Mucosa of stomach (tissue), 1 donor: ENCODE data around the gene TECPR1.

Experiments used
- H3K27me3 ChIP-seq: one replicate; pipeline ENCODE4 v1.7.0; 2013; ENCODE audit warnings: mild to moderate bottlenecking, low read length; ENCODE audit not compliant: control insufficient read depth, insufficient read depth
- H3K36me3 ChIP-seq: one replicate; pipeline ENCODE4 v1.7.0; 2013; ENCODE audit warnings: low read length; ENCODE audit not compliant: control insufficient read depth, insufficient read depth
- H3K4me1 ChIP-seq: one replicate; pipeline ENCODE4 v1.7.0; 2013; ENCODE audit warnings: mild to moderate bottlenecking, low read length; ENCODE audit not compliant: control insufficient read depth, insufficient read depth
- H3K4me3 ChIP-seq: one replicate; pipeline ENCODE4 v1.7.0; 2013; ENCODE audit warnings: low read length
- H3K9ac ChIP-seq: one replicate; pipeline ENCODE4 v1.7.0; 2013; ENCODE audit warnings: mild to moderate bottlenecking, low read length, moderate library complexity
- H3K9me3 ChIP-seq: one replicate; pipeline ENCODE4 v1.7.0; 2013; ENCODE audit warnings: mild to moderate bottlenecking, low read length, moderate library complexity; ENCODE audit not compliant: control insufficient read depth
- donor health status: Pancreatic carcinoma.

TECPR1 gene

DNA sequence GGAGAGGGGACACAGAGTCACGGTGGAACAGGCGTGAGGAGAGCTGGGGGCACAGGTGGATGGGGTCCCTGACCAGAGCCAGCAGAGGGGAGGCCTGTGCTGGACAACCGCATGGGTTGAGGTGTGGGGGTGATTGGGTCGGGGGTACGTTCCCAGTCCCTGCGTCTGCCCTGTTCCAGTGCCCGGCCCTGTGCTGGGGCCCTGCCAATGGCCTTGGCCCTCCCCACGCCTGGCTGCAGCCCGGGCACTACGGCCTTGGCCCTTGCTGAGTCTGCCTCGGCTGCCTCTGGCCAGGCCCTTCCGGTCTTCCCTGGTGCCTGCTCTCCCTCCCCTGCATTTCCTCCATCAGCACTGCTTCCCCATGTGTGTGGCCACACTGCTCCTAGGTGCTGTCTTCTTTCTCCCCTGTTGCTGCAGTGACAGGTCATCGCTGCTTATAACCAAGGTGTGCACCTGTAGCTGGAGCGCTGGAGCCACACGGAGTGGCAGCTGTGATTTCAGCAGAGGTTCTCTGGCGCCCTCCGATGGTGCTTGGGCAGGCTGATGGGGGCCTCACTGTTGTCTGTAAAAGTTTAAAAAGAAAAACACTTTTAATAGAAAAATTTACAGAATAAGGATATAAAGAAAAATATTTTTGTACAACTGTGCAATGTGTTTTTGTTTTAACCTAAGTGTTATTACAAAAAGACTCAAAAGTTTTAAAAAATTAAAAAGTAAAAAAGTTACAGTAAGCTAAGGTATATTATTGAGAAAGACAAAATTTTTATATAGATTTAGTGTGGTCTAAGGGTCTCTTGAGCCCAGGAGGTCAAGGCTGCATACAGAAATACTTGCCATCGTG, 86.0 kb downstream of the TECPR1 start:
- no peaks in the 10 kb centered on the region for H3K4me1 ChIP-seq
- H3K9ac ChIP-seq = no peak overlapping the region
- no peaks in the 10 kb centered on the region for H3K27me3 ChIP-seq

More for the DNA sequence above, 86.0 kb downstream of the TECPR1 start:
- H3K4me3 ChIP-seq = no peak overlapping the region
- no peaks in the 10 kb centered on the region for H3K36me3 ChIP-seq
- no peaks in the 10 kb centered on the region for H3K9me3 ChIP-seq
